Kidney (tissue), 14 donors: ENCODE measurements around the gene CCNK. TPM values are rescaled to one million over a fixed set of nuclear protein-coding genes. Genes with fewer than 3 reads are reported as not detected.
A peak's percentile ranks its signal among the peaks of the same experiment; 100 is the strongest.

ENCODE experiments used
- DNase-seq, 5 donors: peaks; one replicate each; pipeline ENCODE4 v3.0.0-alpha.2; 2013 to 2020
- FAIRE-seq: peaks from 2 replicates; lab custom pipeline; 2012; peaks lifted over from hg19 to GRCh38; lab: Jason Lieb, UNC
- H3K27ac ChIP-seq, 2 donors: one replicate each; pipeline ENCODE4 v1.7.0; 2013; ENCODE audit warnings: low read depth in 2 of 2, low read length in 2 of 2, inconsistent platforms in 1 of 2
- H3K27me3 ChIP-seq: one replicate; pipeline ENCODE4 v1.7.1; 2013; ENCODE audit warnings: low read length, inconsistent platforms; ENCODE audit not compliant: control insufficient read depth, insufficient read depth
- H3K36me3 ChIP-seq, 3 donors: one replicate each; pipeline versions ENCODE4 v1.7.0 to v1.7.1; 2013; ENCODE audit warnings: low read length in 3 of 3, control low read depth in 1 of 3, inconsistent platforms in 1 of 3; ENCODE audit not compliant: insufficient read depth in 3 of 3, control insufficient read depth in 2 of 3
- H3K4me1 ChIP-seq, 3 donors: one replicate each; pipeline versions ENCODE4 v1.7.0 to v1.7.1; 2013; ENCODE audit warnings: low read length in 3 of 3, inconsistent platforms in 1 of 3, low read depth in 1 of 3; ENCODE audit not compliant: control insufficient read depth in 2 of 3, insufficient read depth in 2 of 3
- H3K4me3 ChIP-seq, 3 donors: one replicate each; pipeline versions ENCODE4 v1.7.0 to v1.8.1; 2013; ENCODE audit warnings: low read length in 3 of 3, control low read depth in 1 of 3, inconsistent platforms in 1 of 3
- H3K9ac ChIP-seq, 3 donors: one replicate each; pipeline versions ENCODE4 v1.7.0 to v1.7.1; 2013; ENCODE audit warnings: low read length in 3 of 3, control low read depth in 1 of 3, inconsistent platforms in 1 of 3
- H3K9me3 ChIP-seq, 3 donors: one replicate each; pipeline versions ENCODE4 v1.7.0 to v1.7.1; 2013; ENCODE audit warnings: low read length in 3 of 3, control low read depth in 1 of 3, inconsistent platforms in 1 of 3; ENCODE audit not compliant: control insufficient read depth in 2 of 3, insufficient read depth in 1 of 3
- CTCF ChIP-seq: IDR thresholded peaks from 3 replicates; pipeline ENCODE4 v1.5.1; 2012; ENCODE audit warnings: mild to moderate bottlenecking, moderate library complexity, borderline replicate concordance; ENCODE audit not compliant: insufficient read depth; ENCODE audit errors: extremely low read depth
- intact Hi-C: fragments of 100-400 bp; cut with DNase I; formaldehyde crosslinking; loops from one replicate; pipeline ENCODE4 v1.11.1; 2022
- polyA plus RNA-seq: library from polyadenylated mRNA; stranded (reverse); fragments of 350-450 nt; fragmentation: Illumina TruSeq; extraction: RNeasy Lipid Tissue Mini Kit (QIAGEN cat#74804); gene quantifications from one replicate; pipeline ENCODE4 v1.2.3, GENCODE V29; 2014; ENCODE audit warnings: low read depth, low replicate concordance; ENCODE audit not compliant: insufficient read depth
- total RNA-seq: library from RNA; stranded (reverse); fragmentation: NEBNext Ultra II Directional; extraction: Animal tissue kit (Norgen Biotek cat#: 25700); gene quantifications from one replicate; pipeline ENCODE4 v1.2.1, GENCODE V29; 2021
- donor health status: control.
- donor health status: control.
- donor health status: control.
- donor health status: control.
- donor health status: control.
- donor health status: DM: yes; HTN: yes; CAD: no.
- donor health status: Normal renal cell carcinoma (clear cell type).

CCNK gene
- total and polyA plus RNA-seq, 2 donors from 2014 or later: 12.8 to 40.6 TPM

DNA sequence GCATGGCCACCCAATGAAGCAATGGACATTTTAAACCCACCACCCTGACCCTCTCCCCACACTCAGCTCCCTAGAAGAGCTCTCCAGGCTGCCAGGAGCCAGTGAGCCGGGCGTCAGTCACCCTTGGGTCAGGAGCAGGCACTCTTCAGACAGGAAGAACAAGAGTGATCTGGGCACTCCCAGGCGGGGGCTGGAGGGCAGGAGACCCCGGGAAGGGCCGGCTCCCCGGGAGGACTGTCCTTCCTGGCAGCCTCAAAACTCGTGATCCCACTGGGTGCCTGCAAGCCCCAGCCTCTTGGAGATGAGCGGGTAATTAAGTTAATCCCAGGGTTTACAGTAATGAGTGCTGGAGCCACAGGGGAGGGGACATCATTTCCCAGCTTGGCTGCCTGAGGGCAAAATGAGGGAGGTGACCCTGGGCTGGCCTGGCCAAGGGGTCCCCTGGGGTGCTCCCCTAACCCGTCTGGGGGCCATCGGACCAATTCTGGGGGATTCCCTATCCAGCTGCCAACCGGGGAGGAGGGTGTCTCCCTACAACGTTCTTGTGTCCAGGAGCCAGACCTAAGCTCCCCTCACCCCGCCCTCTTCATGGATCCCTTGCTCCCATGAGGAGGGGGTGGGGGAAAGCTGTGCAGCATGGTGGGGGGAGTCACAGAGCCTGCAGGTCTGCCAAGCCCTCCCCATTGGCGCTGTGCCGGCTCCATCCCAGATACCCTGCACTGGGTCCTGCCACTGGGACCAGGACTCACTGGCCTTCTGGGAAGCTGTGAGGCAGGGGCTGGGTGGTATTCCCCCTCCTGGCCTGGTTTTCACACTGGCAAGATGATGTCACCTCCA, 59.2 kb downstream of the CCNK start:
- H3K4me3 ChIP-seq: no peak overlapping the region
- peak in 1 of 5 donors; percentile 70 for DNase-seq
- no peaks in the 10 kb centered on the region for H3K9me3 ChIP-seq
- no peak overlapping the region for H3K9ac ChIP-seq
- H3K27ac ChIP-seq: no peak overlapping the region
- no peaks in the 10 kb centered on the region for H3K36me3 ChIP-seq
- H3K27me3 ChIP-seq: no peaks in the 10 kb centered on the region
- peaks cover 0 to 12% (median 8%) of the 10 kb centered on the region in 3 donors for H3K4me1 ChIP-seq
- no peak for FAIRE-seq
- TF ChIP-seq CTCF: no peak
- intact Hi-C loops: no loop called here

DNA sequence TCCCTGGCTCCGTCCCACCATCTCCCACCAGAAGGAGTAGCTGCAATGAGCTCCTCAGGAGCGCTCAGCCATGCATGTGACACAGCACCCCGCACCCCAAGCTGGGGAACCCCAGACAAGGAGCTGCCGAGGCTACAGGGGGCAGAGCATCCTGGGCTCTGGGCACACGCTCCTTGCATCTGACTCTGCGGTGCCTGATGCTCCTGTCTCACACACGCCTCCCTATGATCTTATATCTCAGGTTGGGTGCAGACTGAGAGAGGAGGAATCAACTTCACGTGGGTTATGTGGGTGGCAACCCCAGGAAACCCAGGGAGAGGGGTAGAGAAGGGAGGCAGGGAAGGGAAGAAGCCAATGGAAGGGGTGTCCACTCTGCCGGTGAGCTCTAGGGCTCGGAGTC, 60.0 kb downstream of the CCNK start:
- no peak for FAIRE-seq
- H3K9me3 ChIP-seq: no peaks in the 10 kb centered on the region
- no peak overlapping the region for H3K27ac ChIP-seq
- no peak for DNase-seq
- no peaks in the 10 kb centered on the region for H3K36me3 ChIP-seq
- no peaks in the 10 kb centered on the region for H3K27me3 ChIP-seq
- peaks cover 0 to 10% (median 8%) of the 10 kb centered on the region in 3 donors for H3K4me1 ChIP-seq
- intact Hi-C loops: no loop called here
- no peak overlapping the region for H3K9ac ChIP-seq
- H3K4me3 ChIP-seq: no peak overlapping the region
- no peak for TF ChIP-seq CTCF

GRCh38 chr14:99541677-99542470, 60.7 kb downstream of the CCNK start:
- intact Hi-C loops: no loop called here
- Histone ChIP-seq H3K27ac (no peak overlapping the region), H3K9me3 (no peaks in the 10 kb centered on the region), H3K9ac (no peak overlapping the region), H3K4me3 (no peak overlapping the region), H3K27me3 (no peaks in the 10 kb centered on the region), H3K4me1 (peaks cover 0 to 10% (median 8%) of the 10 kb centered on the region in 3 donors), H3K36me3 (no peaks in the 10 kb centered on the region)
- DNase-seq (peak in 1 of 5 donors; percentile 61), FAIRE-seq (no peak)
- TF ChIP-seq CTCF: no peak
